Activated CD4-positive, alpha-beta T cell treated with anti-CD3 and anti-CD28 coated beads for 24 hours (primary cell): ENCODE results near the gene DNAJC3.

Experiments
- DNase-seq, 2 donors: peaks; one replicate each; pipeline ENCODE4 v3.0.0-alpha.2; 2020; ENCODE audit warnings: low read depth in 2 of 2

The DNAJC3 gene

DNA sequence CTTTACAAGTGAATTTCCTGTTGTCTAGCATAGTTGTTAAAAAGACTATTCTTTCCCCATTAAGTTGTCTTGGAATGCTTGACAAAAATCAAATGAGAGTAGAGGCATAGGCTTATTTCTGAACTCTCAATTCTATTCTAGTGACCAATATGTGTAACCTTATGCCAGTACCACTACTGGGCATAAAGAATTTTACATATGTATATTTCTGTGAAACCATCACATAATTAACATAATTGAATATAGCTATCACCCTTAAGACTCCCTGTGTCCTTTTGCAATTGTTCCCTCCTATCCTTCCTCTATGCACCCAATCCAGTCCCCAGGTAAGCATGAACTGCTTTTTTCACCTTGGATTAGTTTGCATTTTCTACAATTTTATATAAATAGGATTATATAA, 165.0 kb downstream of the DNAJC3 start:
- DNase-seq: no peak

DNA sequence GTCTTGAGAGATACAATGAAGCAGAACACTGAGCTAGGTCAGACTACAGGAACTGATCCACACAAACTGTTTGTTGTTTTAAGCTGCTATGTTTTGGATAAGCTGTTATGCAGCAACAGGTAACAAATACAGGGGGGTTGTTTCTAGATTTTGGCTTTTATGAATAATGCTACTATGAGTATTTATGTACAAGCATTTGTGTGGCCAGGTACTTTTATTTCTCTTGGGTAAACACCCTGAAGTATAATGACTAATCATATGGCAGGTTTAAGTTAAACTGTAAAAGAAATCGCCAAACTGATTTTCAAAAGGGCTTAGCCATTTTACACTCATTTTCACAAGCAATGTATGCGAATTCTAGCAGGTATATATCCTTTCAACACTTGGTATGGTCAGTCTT, 166.0 kb downstream of the DNAJC3 start:
- DNase-seq: no peak
